GM12878 (cell line): Measurements from ENCODE around the gene FIG4. TPM values are rescaled to one million over a fixed set of nuclear protein-coding genes. Genes with fewer than 3 reads are reported as not detected.

Source experiments
- ATAC-seq: fragments of 200-7000 bp; cut with Tn5 transposase; 3 replicates; pipeline ENCODE4 v1.9.1; 2020; ENCODE audit warnings: mild to moderate bottlenecking, moderate library complexity
- BruUV-seq: library from RNA; stranded (reverse); fragments of 400-500 nt; replicated peaks from 2 replicates; lab custom pipeline; 2021; lab: Mats Ljungman, UMichigan
- CTCF ChIA-PET: fragments of 300-600 bp; sonication (Branson Sonifier 250); formaldehyde crosslinking; extraction: SDS; loops from one replicate; lab custom pipeline; 2021; ENCODE audit warnings: inconsistent platforms; lab: Yijun Ruan, JAX
- POLR2A ChIA-PET: fragments of 350-600 bp; formaldehyde crosslinking; extraction: SDS; loops from one replicate; lab custom pipeline; 2021; ENCODE audit warnings: inconsistent platforms; lab: Charles Lee
- RAD21 ChIA-PET: fragments of 300-600 bp; sonication (Branson Sonifier 250); formaldehyde crosslinking; loops from one replicate; lab custom pipeline; 2023; ENCODE audit warnings: antibody characterized with exemption; ENCODE audit not compliant: unreplicated experiment; lab: Charles Lee
- SMC1A ChIA-PET: fragments of 300-600 bp; sonication (Branson Sonifier 250); formaldehyde crosslinking; loops from one replicate; lab custom pipeline; 2023; ENCODE audit not compliant: unreplicated experiment, uncharacterized antibody; lab: Charles Lee
- DNase-seq: peaks from one replicate; pipeline ENCODE4 v3.0.0-alpha.2; 2011; ENCODE audit warnings: low read depth, low spot score
- FAIRE-seq: peaks from 3 replicates; lab custom pipeline; 2011; peaks lifted over from hg19 to GRCh38; lab: Jason Lieb, UNC
- H2AFZ ChIP-seq: 2 replicates; pipeline ENCODE4 v1.6.0; 2011; ENCODE audit warnings: low read depth, low read length, control low read depth; ENCODE audit not compliant: control insufficient read depth
- H3K27ac ChIP-seq: 2 replicates; pipeline ENCODE4 v1.5.1; 2011; ENCODE audit warnings: control low read depth; ENCODE audit not compliant: control insufficient read depth, insufficient read depth
- H3K27me3 ChIP-seq, 2 experiments: replicated peaks in 1 of 2; 2 replicates each; pipeline versions ENCODE4 v1.6.0 to v1.6.1; 2011; ENCODE audit warnings: low read length in 1 of 2; ENCODE audit not compliant: control insufficient read depth in 2 of 2, insufficient read depth in 2 of 2
- H3K36me3 ChIP-seq, 2 experiments: 2 replicates each; pipeline ENCODE4 v1.5.1; 2011; ENCODE audit warnings: low read length in 1 of 2; ENCODE audit not compliant: control insufficient read depth in 2 of 2, insufficient read depth in 2 of 2
- H3K4me1 ChIP-seq: 2 replicates; pipeline ENCODE4 v1.6.1; 2011; ENCODE audit warnings: mild to moderate bottlenecking, low read length, moderate library complexity, mixed read lengths; ENCODE audit not compliant: control insufficient read depth, insufficient read depth
- H3K4me2 ChIP-seq: 2 replicates; pipeline ENCODE4 v1.6.0; 2011; ENCODE audit warnings: control low read depth; ENCODE audit not compliant: control insufficient read depth, insufficient read depth
- H3K4me3 ChIP-seq: fragments of 200-600 bp; sonication (generic); 2 replicates; pipeline ENCODE4 v1.5.1; 2016
- H3K79me2 ChIP-seq: 2 replicates; pipeline ENCODE4 v1.6.0; 2011; ENCODE audit warnings: low read length; ENCODE audit not compliant: control insufficient read depth, insufficient read depth
- H3K9ac ChIP-seq: 2 replicates; pipeline ENCODE4 v1.8.0; 2011; ENCODE audit warnings: low read length, control low read depth, mixed read lengths; ENCODE audit not compliant: control insufficient read depth, insufficient read depth
- H3K9me3 ChIP-seq: replicated peaks from 3 replicates; pipeline ENCODE4 v1.5.1; 2011; ENCODE audit warnings: mild to moderate bottlenecking, low read length; ENCODE audit not compliant: control insufficient read depth, insufficient read depth
- H4K20me1 ChIP-seq: 2 replicates; pipeline ENCODE4 v1.6.0; 2011; ENCODE audit not compliant: control insufficient read depth, insufficient read depth
- BCLAF1 ChIP-seq: fragments of 450-650 bp; IDR thresholded peaks from 2 replicates; pipeline ENCODE4 v1.6.1; 2017; ENCODE audit warnings: antibody characterized with exemption, mild to moderate bottlenecking, moderate library complexity
- CREM ChIP-seq: IDR thresholded peaks from 2 replicates; pipeline ENCODE4 v1.6.1; 2014; ENCODE audit warnings: antibody characterized with exemption, low read depth
- E2F4 ChIP-seq: IDR thresholded peaks from 2 replicates; pipeline ENCODE4 v1.6.1; 2012; ENCODE audit warnings: low read depth, low read length, improper control_type of control experiment
- MYC ChIP-seq: IDR thresholded peaks from 2 replicates; pipeline ENCODE4 v1.6.1; 2011; ENCODE audit warnings: mild to moderate bottlenecking, low read length, moderate library complexity, inconsistent platforms; ENCODE audit not compliant: insufficient read depth, insufficient replicate concordance, insufficient read length, severe bottlenecking
- RAD21 ChIP-seq: IDR thresholded peaks from 2 replicates; pipeline ENCODE4 v1.6.1; 2011; ENCODE audit warnings: mild to moderate bottlenecking, low read depth, low read length, moderate library complexity; ENCODE audit not compliant: insufficient read depth
- SKIL ChIP-seq: fragments of 450-650 bp; IDR thresholded peaks from 2 replicates; pipeline ENCODE4 v1.6.1; 2017; ENCODE audit warnings: mild to moderate bottlenecking, low read depth, inconsistent platforms; ENCODE audit not compliant: poor library complexity, severe bottlenecking
- SMAD5 ChIP-seq: IDR thresholded peaks from 2 replicates; pipeline ENCODE4 v1.6.1; 2016; ENCODE audit warnings: antibody characterized with exemption, low read depth
- SUPT20H ChIP-seq: IDR thresholded peaks from 2 replicates; pipeline ENCODE4 v1.6.1; 2011; ENCODE audit warnings: low read depth, mild to moderate bottlenecking, low read length, moderate library complexity, borderline replicate concordance; ENCODE audit not compliant: control insufficient read depth
- WGBS: methylation state at CpG from one replicate; pipeline ENCODE4 v1.1.6; 2016; ENCODE audit warnings: low lambda C conversion rate; ENCODE audit not compliant: insufficient replicate concordance, insufficient coverage; ENCODE audit errors: missing lambda C conversion rate; 5-methylcytosine and 5-hydroxymethylcytosine counted together
- in situ Hi-C: fragments of 300-500 bp; cut with MboI; formaldehyde crosslinking; loops from 9 replicates; pipeline ENCODE4 v1.14.3; 2018; ENCODE audit warnings: mixed read lengths
- intact Hi-C: fragments of 100-400 bp; cut with micrococcal nuclease; formaldehyde crosslinking; loops from one replicate; pipeline ENCODE4 v1.14.2; 2022; ENCODE audit not compliant: unreplicated experiment
- polyA plus RNA-seq, 11 experiments: library from polyadenylated mRNA; depleted of rRNA in 4 of 11; unstranded in 6 of 11; stranded (reverse) in 5 of 11; fragments of >200 nt; fragmentation: Nextera tagmentation in 4 of 11; fragmentation: Illumina TruSeq in 1 of 11; extraction: Ambion mirVana in 4 of 11; extraction: Trizol in 1 of 11; gene quantifications; 1 replicate in 1 of 11; 2 replicates in 10 of 11; pipeline versions ENCODE4 v1.2.1 to v1.2.3, GENCODE V29; 2011 to 2016; ENCODE audit warnings: inconsistent platforms in 2 of 11, missing spikeins in 2 of 11, low read depth in 1 of 11
- total RNA-seq, 4 experiments: library from RNA; depleted of rRNA in 3 of 4; stranded (reverse); fragments of >200 nt in 3 of 4; fragmentation: Illumina TruSeq in 1 of 4; extraction: Trizol in 1 of 4; gene quantifications; 2 replicates each; pipeline versions ENCODE4 v1.2.1 to v1.2.3, GENCODE V29; 2013 to 2021
- TF ChIP-seq, protein P1 (sequence below): fragments of 450-650 bp; formaldehyde crosslinking; IDR thresholded peaks from 2 replicates; pipeline ENCODE4 v1.5.0; 2022; ENCODE audit warnings: mild to moderate bottlenecking, missing genetic modification characterization
- TF ChIP-seq, protein P2 (sequence below): IDR thresholded peaks from 2 replicates; pipeline ENCODE4 v1.6.1; 2011; ENCODE audit warnings: borderline replicate concordance, low read depth, mild to moderate bottlenecking, moderate library complexity, low read length; ENCODE audit not compliant: insufficient read depth, poor library complexity, severe bottlenecking

The FIG4 gene
- total and polyA plus RNA-seq, 10 of the 15 experiments (the other 5 are each of a cell fraction or from before 2014, with no cell fraction given), result 3.8 to 23.2 (median 11.8) TPM

DNA sequence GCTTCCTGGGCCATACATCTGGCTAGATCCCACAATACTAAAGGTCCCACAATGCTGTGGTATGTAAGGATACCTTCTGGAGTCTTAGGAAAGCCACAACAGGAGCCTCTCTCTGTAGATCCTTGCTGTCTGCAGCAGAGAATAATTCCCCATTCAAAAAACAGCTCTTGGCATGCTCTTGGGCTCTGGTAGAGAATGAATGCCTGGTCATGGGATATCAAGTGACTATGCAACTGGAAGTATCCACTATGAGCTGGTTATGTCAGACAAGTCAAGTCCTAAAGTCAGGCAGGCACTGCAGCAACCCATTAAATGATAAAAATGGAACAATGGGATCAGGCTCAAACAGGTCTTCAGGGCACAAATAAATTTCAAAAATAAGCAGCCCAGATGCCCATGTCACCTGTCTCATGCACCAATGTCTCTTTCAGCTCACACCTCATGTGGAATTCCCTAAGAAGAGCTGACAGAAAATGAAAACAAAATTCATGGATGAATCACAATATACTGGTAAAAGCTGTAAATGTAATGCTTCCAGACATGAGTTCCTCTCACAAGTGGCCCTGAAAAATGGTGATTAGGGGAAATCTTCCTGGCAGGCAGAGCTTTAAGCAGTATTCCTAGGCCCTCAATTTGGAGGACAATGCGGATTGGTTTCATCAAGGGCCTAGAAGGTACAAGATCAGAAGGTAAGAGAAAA, 4.4 kb upstream of the FIG4 start:
- no TSS peak for BruUV-seq
- no peak for DNase-seq
- Histone ChIP-seq H3K27me3 (no peaks in the 10 kb centered on the region), H4K20me1 (no peaks in the 10 kb centered on the region), H3K4me3 (no peak overlapping the region), H3K79me2 (peaks cover 3% of the 10 kb centered on the region), H3K9ac (no peak overlapping the region), H3K36me3 (no peaks in the 10 kb centered on the region), H3K4me1 (no peaks in the 10 kb centered on the region; the same call in 1 of the 2 replicates), H3K27ac (no peak overlapping the region), H3K4me2 (no peak overlapping the region), H3K9me3 (no peaks in the 10 kb centered on the region), H2AFZ (no peak overlapping the region)
- CTCF ChIA-PET, result interaction anchor here (0.9 to 1.4 kb wide), 2 partner anchors 17 to 353 kb away, joined by 4 to 6 read pairs; no protein-coding TSS in a partner anchor
- no peak for ATAC-seq
- RAD21 ChIA-PET, result no interaction called here
- FAIRE-seq, result no peak
- SMC1A ChIA-PET, result interaction anchor here (0.6 kb wide), 1 partner anchor 1767 kb away, joined by 3 read pairs; no protein-coding TSS in a partner anchor
- in situ Hi-C loops (no loop called here), intact Hi-C loops (no loop called here)
- whole genome bisulfite sequencing, result 94% methylated on average over 1 of the region's 1 CpG
- POLR2A ChIA-PET, result no interaction called here
- TF ChIP-seq MYC (no peak), SKIL (no peak), RAD21 (no peak), CREM (no peak), E2F4 (no peak), BCLAF1 (no peak), SMAD5 (no peak), SUPT20H (no peak)
- TF ChIP-seq, protein P1, sequence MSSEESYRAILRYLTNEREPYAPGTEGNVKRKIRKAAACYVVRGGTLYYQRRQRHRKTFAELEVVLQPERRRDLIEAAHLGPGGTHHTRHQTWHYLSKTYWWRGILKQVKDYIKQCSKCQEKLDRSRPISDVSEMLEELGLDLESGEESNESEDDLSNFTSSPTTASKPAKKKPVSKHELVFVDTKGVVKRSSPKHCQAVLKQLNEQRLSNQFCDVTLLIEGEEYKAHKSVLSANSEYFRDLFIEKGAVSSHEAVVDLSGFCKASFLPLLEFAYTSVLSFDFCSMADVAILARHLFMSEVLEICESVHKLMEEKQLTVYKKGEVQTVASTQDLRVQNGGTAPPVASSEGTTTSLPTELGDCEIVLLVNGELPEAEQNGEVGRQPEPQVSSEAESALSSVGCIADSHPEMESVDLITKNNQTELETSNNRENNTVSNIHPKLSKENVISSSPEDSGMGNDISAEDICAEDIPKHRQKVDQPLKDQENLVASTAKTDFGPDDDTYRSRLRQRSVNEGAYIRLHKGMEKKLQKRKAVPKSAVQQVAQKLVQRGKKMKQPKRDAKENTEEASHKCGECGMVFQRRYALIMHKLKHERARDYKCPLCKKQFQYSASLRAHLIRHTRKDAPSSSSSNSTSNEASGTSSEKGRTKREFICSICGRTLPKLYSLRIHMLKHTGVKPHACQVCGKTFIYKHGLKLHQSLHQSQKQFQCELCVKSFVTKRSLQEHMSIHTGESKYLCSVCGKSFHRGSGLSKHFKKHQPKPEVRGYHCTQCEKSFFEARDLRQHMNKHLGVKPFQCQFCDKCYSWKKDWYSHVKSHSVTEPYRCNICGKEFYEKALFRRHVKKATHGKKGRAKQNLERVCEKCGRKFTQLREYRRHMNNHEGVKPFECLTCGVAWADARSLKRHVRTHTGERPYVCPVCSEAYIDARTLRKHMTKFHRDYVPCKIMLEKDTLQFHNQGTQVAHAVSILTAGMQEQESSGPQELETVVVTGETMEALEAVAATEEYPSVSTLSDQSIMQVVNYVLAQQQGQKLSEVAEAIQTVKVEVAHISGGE, result no peak
- TF ChIP-seq, protein P2, sequence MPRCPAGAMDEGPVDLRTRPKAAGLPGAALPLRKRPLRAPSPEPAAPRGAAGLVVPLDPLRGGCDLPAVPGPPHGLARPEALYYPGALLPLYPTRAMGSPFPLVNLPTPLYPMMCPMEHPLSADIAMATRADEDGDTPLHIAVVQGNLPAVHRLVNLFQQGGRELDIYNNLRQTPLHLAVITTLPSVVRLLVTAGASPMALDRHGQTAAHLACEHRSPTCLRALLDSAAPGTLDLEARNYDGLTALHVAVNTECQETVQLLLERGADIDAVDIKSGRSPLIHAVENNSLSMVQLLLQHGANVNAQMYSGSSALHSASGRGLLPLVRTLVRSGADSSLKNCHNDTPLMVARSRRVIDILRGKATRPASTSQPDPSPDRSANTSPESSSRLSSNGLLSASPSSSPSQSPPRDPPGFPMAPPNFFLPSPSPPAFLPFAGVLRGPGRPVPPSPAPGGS, result no peak
